ENCODE measurements around the gene RABIF. TPM values are rescaled to one million over a fixed set of nuclear protein-coding genes. Genes with fewer than 3 reads are reported as not detected.
A peak's percentile ranks its signal among the peaks of the same experiment; 100 is the strongest.
"Not testable (repeated sequence)": the region's sequence is repeated elsewhere in the genome, so short reads cannot be mapped to it uniquely, and the experiment has no call there.

RABIF gene
- total RNA-seq, 2 experiments from 2014 or later = 13.6 TPM

- no peaks in the 10 kb centered on the region for H3K27me3 Mint-ChIP-seq (ENCODE audit: low read depth)
- peaks cover 19% of the 10 kb centered on the region for H3K4me1 Mint-ChIP-seq (ENCODE audit: low read depth)
- ATAC-seq (no peak), DNase-seq (no peak)
- H3K4me3 Mint-ChIP-seq = no peak overlapping the region
- ChIA-PET CTCF (interaction anchor here (0.7 kb wide), 1 partner anchor 50 kb away, joined by 3 read pairs; no protein-coding TSS in a partner anchor), POLR2A (no interaction called here)
- H3K9me3 Mint-ChIP-seq (ENCODE audit: insufficient read depth) = no peaks in the 10 kb centered on the region
- H3K36me3 Mint-ChIP-seq (ENCODE audit: low read depth) = peaks cover 45% of the 10 kb centered on the region
- no peak overlapping the region for H3K27ac Mint-ChIP-seq
Measured at GRCh38 chr1:202909494-202909893, 20.5 kb upstream of the RABIF start.

- ATAC-seq (no peak), DNase-seq (no peak)
- Mint-ChIP-seq H3K27me3 (ENCODE audit: low read depth) (no peaks in the 10 kb centered on the region), H3K4me1 (ENCODE audit: low read depth) (peaks cover 19% of the 10 kb centered on the region), H3K36me3 (ENCODE audit: low read depth) (peaks cover 42% of the 10 kb centered on the region), H3K9me3 (ENCODE audit: insufficient read depth) (no peaks in the 10 kb centered on the region), H3K27ac (no peak overlapping the region), H3K4me3 (no peak overlapping the region)
- ChIA-PET POLR2A (no interaction called here), CTCF (no interaction called here)
Measured at GRCh38 chr1:202908998-202909397, 20.0 kb upstream of the RABIF start.

- ATAC-seq = no peak
- H3K27ac Mint-ChIP-seq = no peak overlapping the region
- no peaks in the 10 kb centered on the region for H3K4me1 Mint-ChIP-seq (ENCODE audit: low read depth)
- peaks cover 19% of the 10 kb centered on the region for H3K36me3 Mint-ChIP-seq (ENCODE audit: low read depth)
- H3K4me3 Mint-ChIP-seq = no peak overlapping the region
- H3K9me3 Mint-ChIP-seq (ENCODE audit: insufficient read depth) = no peaks in the 10 kb centered on the region
- DNase-seq = no peak
- POLR2A ChIA-PET = no interaction called here
- CTCF ChIA-PET = no interaction called here
- no peaks in the 10 kb centered on the region for H3K27me3 Mint-ChIP-seq (ENCODE audit: low read depth)
Measured at GRCh38 chr1:202905331-202905730, 16.4 kb upstream of the RABIF start.

DNA sequence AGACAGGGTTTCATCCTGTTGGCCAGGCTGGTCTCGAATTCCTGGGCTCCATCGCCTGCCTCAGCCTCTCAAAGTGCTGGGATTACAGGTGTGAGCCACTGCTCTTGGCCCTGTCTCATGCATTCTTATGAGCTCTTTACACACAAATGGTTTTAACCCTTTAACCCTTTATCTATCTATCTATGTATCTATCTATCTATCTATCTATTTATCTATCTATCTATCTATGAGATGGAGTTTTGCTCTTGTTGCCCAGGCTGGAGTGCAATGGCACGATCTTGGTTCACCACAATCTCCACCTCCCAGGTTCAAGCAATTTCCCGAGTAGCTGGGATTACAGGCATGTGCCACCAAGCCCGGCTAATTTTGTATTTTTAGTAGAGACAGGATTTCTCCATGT, 14.9 kb upstream of the RABIF start:
- ChIA-PET CTCF (interaction anchor here (1.6 kb wide), 1 partner anchor 96 kb away, joined by 6 read pairs; no protein-coding TSS in a partner anchor), POLR2A (interaction anchor here (0.9 kb wide), 1 partner anchor 103 kb away, joined by 3 read pairs; the partner anchor contains the start of gene TMEM183A)
- peaks cover 19% of the 10 kb centered on the region for H3K36me3 Mint-ChIP-seq (ENCODE audit: low read depth)
- not testable (repeated sequence) for H3K27me3 Mint-ChIP-seq (ENCODE audit: low read depth); DNase-seq; H3K4me1 Mint-ChIP-seq (ENCODE audit: low read depth); H3K27ac Mint-ChIP-seq; H3K9me3 Mint-ChIP-seq (ENCODE audit: insufficient read depth); ATAC-seq; H3K4me3 Mint-ChIP-seq

GRCh38 chr1:202901555-202901954, 12.6 kb upstream of the RABIF start:
- ChIA-PET CTCF (no interaction called here), POLR2A (no interaction called here)
- no peaks in the 10 kb centered on the region for H3K4me1 Mint-ChIP-seq (ENCODE audit: low read depth)
- no peak for ATAC-seq
- H3K9me3 Mint-ChIP-seq (ENCODE audit: insufficient read depth) = no peaks in the 10 kb centered on the region
- peaks cover 27% of the 10 kb centered on the region for H3K36me3 Mint-ChIP-seq (ENCODE audit: low read depth)
- H3K27ac Mint-ChIP-seq = no peak overlapping the region
- H3K4me3 Mint-ChIP-seq = no peak overlapping the region
- no peaks in the 10 kb centered on the region for H3K27me3 Mint-ChIP-seq (ENCODE audit: low read depth)
- no peak for DNase-seq

GRCh38 chr1:202892501-202892900, 3.6 kb upstream of the RABIF start:
- CTCF ChIA-PET = no interaction called here
- Mint-ChIP-seq H3K4me3 (no peak overlapping the region), H3K9me3 (ENCODE audit: insufficient read depth) (no peaks in the 10 kb centered on the region), H3K36me3 (ENCODE audit: low read depth) (peaks cover 50% of the 10 kb centered on the region), H3K27ac (no peak overlapping the region), H3K4me1 (ENCODE audit: low read depth) (peaks cover 12% of the 10 kb centered on the region), H3K27me3 (ENCODE audit: low read depth) (no peaks in the 10 kb centered on the region)
- DNase-seq (no peak), ATAC-seq (no peak)
- POLR2A ChIA-PET = no interaction called here

GRCh38 chr1:202890392-202890791, 1.4 kb upstream of the RABIF start:
- ChIA-PET POLR2A (interaction anchor here (0.7 to 2.3 kb wide), 3 partner anchors 37 to 77 kb away, joined by 3 to 10 read pairs (median 3); partner anchors contain the start of genes CYB5R1 and KLHL12), CTCF (interaction anchor here (1.1 to 1.5 kb wide), 4 partner anchors 15 to 149 kb away, joined by 3 to 4 read pairs (median 3); no protein-coding TSS in a partner anchor)
- Mint-ChIP-seq H3K27me3 (ENCODE audit: low read depth) (no peaks in the 10 kb centered on the region), H3K36me3 (ENCODE audit: low read depth) (peaks cover 43% of the 10 kb centered on the region), H3K4me3 (no peak overlapping the region), H3K4me1 (ENCODE audit: low read depth) (peaks cover 18% of the 10 kb centered on the region), H3K9me3 (ENCODE audit: insufficient read depth) (no peaks in the 10 kb centered on the region), H3K27ac (peak overlapping the region; percentile 6)
- DNase-seq (no peak), ATAC-seq (no peak)

DNA sequence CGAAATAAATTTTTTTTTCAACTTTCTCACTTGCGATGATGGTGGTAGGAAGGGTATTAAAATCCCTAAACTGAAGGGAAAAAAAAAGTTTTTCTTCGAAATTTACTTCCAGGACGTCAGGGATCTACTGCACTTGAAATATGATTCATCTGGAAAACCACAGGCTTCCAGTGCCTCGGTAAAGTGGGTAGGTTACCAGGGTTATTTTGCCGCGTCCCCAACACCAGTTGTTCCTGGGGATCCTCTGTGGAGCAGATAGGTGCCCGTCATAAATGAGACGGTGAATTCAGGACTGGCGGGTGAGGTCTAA, 773 bp downstream of the RABIF start:
- peak overlapping the region; percentile 94 for H3K4me3 Mint-ChIP-seq
- H3K4me1 Mint-ChIP-seq (ENCODE audit: low read depth) = peaks cover 19% of the 10 kb centered on the region
- H3K27ac Mint-ChIP-seq = peak overlapping the region; percentile 91
- ChIA-PET CTCF (interaction anchor here (1.2 kb wide), 2 partner anchors 80 to 112 kb away, joined by 4 to 6 read pairs; partner anchors contain the start of gene CYB5R1), POLR2A (interaction anchor here (0.6 to 2.3 kb wide), 6 partner anchors 30 to 546 kb away, joined by 3 to 12 read pairs (median 4); partner anchors contain the start of genes CYB5R1, KDM5B, KLHL12 and TMEM183A)
- DNase-seq = no peak
- H3K36me3 Mint-ChIP-seq (ENCODE audit: low read depth) = peaks cover 28% of the 10 kb centered on the region
- H3K27me3 Mint-ChIP-seq (ENCODE audit: low read depth) = no peaks in the 10 kb centered on the region
- no peak for ATAC-seq
- H3K9me3 Mint-ChIP-seq (ENCODE audit: insufficient read depth) = no peaks in the 10 kb centered on the region

DNA sequence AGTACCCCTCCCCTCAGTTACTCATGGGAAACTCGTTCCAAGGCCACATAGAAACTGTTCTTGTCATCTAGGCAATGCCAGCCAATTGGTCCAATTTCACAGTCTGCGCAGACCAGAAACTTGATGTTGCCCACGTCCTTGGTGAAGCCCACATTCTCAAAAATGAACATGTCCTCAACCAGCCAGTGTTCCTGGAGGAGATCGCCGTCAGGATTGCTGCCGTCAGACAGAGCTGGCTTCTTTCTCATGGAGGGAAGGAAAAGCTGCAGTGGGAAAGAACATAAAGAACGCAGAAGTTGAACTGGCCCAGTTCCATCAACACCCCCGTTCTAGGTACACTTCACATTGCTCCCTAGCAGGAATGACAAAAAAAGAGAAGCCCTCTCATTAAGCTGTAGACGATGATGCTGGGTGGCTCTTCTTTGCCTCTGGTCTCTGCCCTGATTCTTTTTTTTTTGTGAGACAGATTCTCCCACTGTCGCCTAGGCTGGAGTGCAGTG, 7.9 kb downstream of the RABIF start:
- no peak for DNase-seq
- Mint-ChIP-seq H3K4me3 (no peak overlapping the region), H3K27ac (no peak overlapping the region), H3K4me1 (ENCODE audit: low read depth) (peaks cover 2% of the 10 kb centered on the region), H3K9me3 (ENCODE audit: insufficient read depth) (no peaks in the 10 kb centered on the region), H3K27me3 (ENCODE audit: low read depth) (no peaks in the 10 kb centered on the region), H3K36me3 (ENCODE audit: low read depth) (peaks cover 27% of the 10 kb centered on the region)
- ATAC-seq = no peak
- POLR2A ChIA-PET = no interaction called here
- CTCF ChIA-PET = no interaction called here

DNA sequence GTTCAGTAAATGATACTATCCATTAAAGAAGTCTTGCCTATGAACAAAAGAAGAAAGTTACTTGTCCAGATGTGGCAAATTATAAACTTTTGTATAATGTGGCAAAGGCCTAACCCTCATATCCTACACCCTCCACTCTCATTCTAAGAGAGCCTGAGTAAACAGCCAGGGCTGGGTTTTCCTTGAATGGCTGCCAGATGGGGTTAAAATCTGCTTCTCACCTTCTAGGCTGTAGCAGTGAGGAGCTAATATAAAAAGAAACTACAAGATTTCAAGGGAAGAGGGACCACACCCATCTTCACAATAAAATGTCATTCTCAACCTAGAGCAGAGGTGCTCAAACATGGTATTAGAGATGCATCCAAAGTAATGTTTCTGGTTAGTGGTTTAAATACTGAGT, 8.9 kb downstream of the RABIF start:
- POLR2A ChIA-PET = no interaction called here
- no peaks in the 10 kb centered on the region for H3K4me1 Mint-ChIP-seq (ENCODE audit: low read depth)
- H3K27me3 Mint-ChIP-seq (ENCODE audit: low read depth) = no peaks in the 10 kb centered on the region

DNA sequence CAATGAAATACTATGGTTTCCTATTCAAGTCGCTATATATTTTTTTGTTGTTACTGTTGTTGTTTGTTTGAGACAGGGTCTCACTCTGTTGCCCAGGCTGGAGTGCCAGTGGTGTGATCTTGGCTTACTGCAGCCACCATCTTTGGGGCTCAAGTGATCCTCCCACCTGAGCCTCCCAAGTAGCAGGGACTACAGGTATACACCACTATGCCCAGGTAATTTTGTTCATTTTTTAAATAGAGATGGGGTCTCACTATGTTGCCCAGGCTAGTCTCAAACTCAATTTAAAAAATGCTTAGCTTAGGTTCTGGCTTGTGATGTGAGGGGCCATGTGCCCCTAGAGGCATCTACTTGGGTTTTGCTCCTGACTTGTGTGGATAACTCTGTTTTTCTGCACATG, 9.8 kb downstream of the RABIF start:
- Mint-ChIP-seq H3K4me3 (no peak overlapping the region), H3K4me1 (ENCODE audit: low read depth) (no peaks in the 10 kb centered on the region), H3K9me3 (ENCODE audit: insufficient read depth) (no peaks in the 10 kb centered on the region), H3K27ac (no peak overlapping the region), H3K36me3 (ENCODE audit: low read depth) (peaks cover 26% of the 10 kb centered on the region), H3K27me3 (ENCODE audit: low read depth) (no peaks in the 10 kb centered on the region)
- ATAC-seq (no peak), DNase-seq (no peak)
- ChIA-PET CTCF (no interaction called here), POLR2A (no interaction called here)

More for the DNA sequence above, 8.9 kb downstream of the RABIF start:
- H3K9me3 Mint-ChIP-seq (ENCODE audit: insufficient read depth) = no peaks in the 10 kb centered on the region
- H3K27ac Mint-ChIP-seq = no peak overlapping the region
- H3K36me3 Mint-ChIP-seq (ENCODE audit: low read depth) = peaks cover 27% of the 10 kb centered on the region
- no peak overlapping the region for H3K4me3 Mint-ChIP-seq
- ATAC-seq (no peak), DNase-seq (no peak)
- CTCF ChIA-PET = no interaction called here

- Mint-ChIP-seq H3K4me3 (no peak overlapping the region), H3K9me3 (ENCODE audit: insufficient read depth) (no peaks in the 10 kb centered on the region), H3K27me3 (ENCODE audit: low read depth) (no peaks in the 10 kb centered on the region), H3K4me1 (ENCODE audit: low read depth) (no peaks in the 10 kb centered on the region), H3K27ac (no peak overlapping the region), H3K36me3 (ENCODE audit: low read depth) (peaks cover 3% of the 10 kb centered on the region)
- no peak for DNase-seq
- ChIA-PET POLR2A (no interaction called here), CTCF (interaction anchor here (1.5 kb wide), 1 partner anchor 127 kb away, joined by 3 read pairs; no protein-coding TSS in a partner anchor)
- no peak for ATAC-seq
Measured at GRCh38 chr1:202873026-202873425, 15.9 kb downstream of the RABIF start.

DNA sequence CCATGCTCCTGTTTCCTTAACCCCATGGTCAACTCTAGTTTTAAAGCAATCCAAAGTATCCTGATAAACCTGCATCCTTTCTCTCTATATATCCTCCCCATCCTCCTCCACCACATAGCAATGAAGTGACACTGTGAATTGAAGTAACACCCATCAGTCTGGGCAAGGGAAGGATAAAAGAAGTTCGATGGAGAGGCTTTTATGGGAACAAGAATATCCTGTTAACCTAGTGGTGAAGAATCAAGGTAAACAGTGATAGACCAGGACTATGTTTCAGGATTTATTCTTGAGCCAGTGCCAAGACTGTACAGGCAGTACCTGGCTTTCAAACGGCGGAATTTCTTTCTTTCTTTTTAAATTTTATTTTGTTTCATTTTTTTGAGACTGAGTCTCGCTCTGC, 17.6 kb downstream of the RABIF start:
- ATAC-seq (no peak), DNase-seq (no peak)
- Mint-ChIP-seq H3K36me3 (ENCODE audit: low read depth) (peaks cover 3% of the 10 kb centered on the region), H3K4me1 (ENCODE audit: low read depth) (no peaks in the 10 kb centered on the region), H3K27me3 (ENCODE audit: low read depth) (no peaks in the 10 kb centered on the region), H3K9me3 (ENCODE audit: insufficient read depth) (no peaks in the 10 kb centered on the region), H3K27ac (no peak overlapping the region), H3K4me3 (no peak overlapping the region)
- ChIA-PET POLR2A (no interaction called here), CTCF (no interaction called here)

Data from activated CD8-positive, alpha-beta T cell treated with anti-CD3 and anti-CD28 coated beads, Interleukin-2, amount 10 ng/mL, durations not matched to agents 7 days and 5 days (primary cell).